EL (cell line): ENCODE data around the gene NMNAT3.

Experiments used
- DNase-seq: peaks from one replicate; pipeline ENCODE4 v3.0.0-alpha.2; 2016

The NMNAT3 gene

DNA sequence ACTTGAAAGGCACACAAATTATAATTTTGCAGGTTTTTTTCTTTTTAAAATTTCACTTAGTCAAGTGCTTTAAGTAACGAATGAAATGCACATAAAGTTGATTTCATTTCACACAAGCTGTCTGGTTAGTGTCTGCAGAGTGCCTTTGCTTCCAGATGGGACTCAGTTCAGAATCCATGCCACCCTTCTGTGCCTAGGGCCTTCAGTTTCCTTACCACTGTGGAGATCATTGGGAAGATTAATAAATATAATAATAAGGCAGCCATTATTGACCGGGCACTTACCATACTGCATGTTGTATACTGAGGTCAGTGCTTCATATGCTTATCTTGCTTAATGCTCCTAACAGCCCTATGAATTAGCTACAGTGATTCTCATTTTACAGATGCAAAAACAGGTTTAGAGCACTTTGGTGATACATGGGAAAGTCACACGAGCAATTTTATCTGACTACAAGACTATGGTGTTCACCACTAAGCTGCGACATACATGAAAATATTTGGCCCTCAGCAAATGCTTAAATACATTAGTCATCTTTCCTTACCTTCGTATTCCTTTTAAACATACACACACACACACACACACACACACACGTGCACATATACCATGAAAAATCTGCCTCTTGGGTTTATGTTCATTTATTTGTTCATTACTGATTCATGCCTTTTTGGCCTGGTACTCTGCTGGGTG lies 3.1 kb downstream of the NMNAT3 start:
- DNase-seq = no peak

DNA sequence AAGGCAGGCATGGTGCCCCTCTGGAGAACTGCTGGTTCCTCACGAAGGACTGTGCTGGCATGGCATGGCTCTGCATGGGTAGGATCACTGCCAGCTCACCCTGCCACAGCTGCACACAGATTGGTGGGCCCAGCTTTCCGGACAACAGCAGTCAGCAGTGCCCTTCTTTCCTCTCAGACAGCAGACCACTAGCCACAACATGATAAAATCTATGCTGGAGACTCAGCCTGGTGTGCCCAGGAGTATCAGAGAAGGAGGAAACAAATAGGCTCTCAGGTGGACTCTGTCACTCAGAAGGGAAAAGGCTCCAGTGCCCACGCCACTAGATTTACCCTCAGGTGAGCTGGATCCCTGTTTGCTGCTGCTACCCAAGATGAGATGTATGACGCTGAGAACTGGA lies 4.9 kb downstream of the NMNAT3 start:
- no peak for DNase-seq

DNA sequence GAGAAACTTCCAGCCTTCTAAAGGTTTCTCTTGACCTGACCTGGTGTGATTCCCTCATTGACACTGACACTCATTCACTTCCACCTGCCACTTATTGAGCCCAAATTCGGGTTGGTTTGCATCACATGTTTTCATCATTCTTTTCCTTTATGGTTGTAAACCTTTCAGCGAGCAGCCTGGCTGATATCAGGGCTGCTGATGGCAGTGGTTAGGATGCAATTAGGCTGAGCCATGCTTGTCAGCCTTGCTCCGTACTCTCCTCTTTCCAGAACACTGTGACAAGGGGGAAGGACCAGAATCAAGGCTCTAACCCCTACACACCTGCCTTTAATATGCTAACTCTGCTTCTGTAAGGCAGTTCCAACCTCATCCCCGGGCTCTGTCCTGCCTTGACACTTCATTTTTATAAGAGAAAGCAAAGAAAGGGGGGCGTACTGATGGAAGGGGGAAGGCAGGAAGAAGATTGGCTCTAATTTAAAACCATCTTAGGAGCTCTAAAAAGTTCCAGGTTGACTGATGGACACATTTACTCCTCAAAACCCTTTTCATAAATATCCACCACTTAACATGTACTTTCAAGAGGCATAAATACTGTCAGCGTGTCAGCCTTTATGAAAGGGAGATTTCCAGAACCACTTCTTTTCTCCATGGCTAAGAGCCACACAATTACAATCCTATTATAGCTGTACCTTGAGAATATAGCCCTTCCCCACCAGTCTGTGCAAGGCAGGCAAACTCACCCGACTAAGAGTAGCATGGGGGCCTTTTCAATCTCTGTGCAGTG lies 5.7 kb downstream of the NMNAT3 start:
- DNase-seq = no peak

DNA sequence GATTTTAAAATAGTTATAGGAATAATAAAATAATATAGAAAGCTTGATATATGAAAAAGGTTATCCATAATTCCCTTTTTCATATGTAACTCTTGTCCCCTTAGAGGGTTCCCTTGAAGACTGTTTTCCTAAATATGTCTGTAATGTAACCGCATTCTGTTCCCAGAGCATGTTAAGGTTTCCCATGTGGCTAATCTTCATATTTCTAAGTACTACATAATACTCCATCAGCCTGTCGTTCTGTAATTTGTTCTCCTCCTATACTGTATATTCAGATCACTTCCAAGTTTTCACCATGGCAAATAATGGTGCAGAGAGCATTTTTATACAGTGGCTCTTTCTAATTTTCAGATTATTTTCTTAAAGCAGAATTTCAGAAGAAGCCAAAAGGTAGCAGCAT lies 6.7 kb downstream of the NMNAT3 start:
- no peak for DNase-seq

DNA sequence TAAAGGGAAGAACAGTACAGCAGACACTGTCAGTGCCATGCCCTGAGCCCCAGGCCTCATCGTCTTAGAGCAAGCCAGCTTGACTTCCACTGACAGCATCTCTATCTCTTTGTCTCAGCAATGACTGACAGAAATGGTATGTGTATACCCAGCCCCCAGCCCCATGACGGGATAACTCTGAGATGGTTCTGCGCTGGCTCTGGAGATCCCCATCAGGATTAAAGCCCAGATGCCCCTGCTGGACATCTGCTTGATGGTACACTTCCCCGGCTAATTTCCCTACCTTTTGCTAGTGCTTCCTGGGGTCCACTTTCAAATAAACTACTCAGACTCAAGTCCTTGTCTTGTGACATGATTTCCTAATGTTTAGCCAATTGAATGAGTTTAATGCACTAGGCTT lies 7.6 kb downstream of the NMNAT3 start:
- no peak for DNase-seq

DNA sequence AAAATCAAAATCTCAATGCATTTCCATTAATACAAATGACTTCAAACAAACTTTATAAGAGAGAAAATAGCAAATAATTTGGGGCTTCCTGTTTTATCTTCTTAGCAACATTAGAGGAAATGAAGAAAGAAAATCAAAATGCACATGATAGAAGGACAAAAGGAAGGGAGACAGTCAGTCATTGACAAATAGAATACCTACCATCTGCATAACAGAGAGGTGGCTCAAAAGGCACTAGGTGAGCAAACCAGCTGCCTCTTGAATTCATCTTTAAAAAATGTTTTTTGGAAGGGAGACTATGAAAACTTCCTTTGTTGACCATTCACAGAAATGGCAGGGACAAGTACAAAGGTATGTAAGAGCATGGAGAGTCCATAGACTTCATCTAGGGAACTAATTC lies 9.4 kb downstream of the NMNAT3 start:
- no peak for DNase-seq

DNA sequence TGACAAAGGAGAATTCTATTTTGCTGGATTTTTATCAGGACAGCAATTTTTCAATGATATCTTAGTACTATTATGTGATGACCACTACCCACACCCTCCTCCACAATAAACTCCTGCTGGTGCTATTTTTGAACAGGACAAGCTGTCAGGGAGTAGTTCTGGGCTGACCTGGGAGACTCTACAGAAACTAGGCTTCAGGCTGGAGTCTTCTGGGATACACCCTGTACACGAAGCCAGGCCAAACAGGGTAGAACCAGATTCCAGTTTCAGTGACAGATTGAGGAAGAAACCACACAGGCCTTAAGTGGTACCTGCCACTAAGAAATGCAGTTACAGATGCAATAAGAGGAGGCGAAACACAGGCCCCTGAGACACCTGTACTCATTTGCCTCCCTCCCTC lies 12.8 kb downstream of the NMNAT3 start:
- DNase-seq = no peak

DNA sequence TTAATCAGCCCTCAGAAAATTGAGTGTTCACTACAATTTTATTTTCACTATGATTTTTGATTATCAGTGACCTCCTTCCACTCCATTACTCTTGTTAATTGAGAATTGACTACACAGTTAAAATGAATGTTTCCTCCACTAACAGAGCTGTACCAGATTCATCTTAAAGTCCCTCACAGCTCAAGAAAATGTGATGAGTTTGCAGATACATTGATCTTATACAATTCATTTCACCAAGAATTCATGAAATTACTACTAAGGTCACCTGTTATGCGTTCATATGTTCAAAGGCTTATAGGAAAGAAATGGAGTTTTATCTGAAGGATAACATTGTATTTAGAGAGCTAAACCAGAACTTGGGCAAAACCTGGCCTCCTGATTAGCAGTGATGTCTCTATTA lies 17.5 kb downstream of the NMNAT3 start:
- no peak for DNase-seq

DNA sequence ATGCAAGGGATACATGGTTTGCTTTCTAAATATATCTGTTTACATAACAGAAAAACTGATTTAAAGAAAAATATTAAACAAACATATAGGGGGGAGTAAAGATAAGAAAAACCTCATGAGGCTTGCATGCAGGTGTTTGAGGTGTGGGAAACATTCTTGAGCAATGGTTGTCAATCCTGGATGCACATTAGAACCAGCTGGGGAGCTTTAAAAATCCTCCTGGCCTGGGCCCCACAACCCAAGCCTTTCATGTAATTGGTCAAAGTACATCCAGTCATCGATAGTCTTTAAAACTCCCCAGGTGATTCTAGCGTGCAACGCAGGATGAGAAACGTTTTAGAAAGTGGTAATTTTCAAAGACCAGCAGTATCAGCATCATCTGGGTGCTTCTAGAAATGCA lies 18.3 kb downstream of the NMNAT3 start:
- DNase-seq = no peak

DNA sequence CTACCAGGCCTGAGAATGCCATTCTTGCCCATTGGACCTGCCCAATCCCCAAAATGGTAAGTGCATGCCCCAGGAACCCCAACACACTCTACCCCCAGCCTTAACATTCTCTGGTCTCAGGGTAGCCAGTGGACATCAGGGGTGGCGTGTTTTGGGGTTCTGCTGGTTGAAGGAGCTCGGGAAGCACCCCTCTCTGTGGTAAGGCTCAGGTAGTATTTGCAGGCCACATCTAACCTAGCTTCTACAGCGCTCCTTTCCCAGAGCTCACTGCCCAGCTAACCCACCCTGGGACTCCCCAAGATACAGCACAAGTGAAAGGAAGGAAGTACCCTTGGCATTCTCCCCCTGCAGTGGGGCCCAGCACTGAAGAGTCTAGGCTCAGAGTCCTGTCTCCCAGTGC lies 19.8 kb downstream of the NMNAT3 start:
- DNase-seq = no peak

DNA sequence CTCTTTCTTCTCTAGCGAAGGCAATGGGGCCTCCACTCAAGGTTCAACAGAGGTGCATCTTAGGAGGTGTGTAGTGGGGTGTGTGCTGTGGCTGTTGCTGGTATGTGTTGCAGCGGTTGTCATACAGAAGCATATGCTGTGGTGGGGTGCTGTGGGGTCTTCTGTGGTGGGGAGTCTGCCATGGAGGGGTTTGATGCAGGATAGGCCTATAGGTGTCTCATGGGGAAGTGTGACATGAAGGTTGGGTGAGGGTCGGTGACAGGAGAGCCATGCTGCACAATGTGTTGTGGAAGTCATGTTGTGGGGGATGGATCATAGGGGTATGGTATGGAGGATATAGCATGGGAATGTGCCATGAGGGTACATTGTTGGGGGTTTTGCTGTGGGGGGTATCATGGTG lies 20.3 kb downstream of the NMNAT3 start:
- DNase-seq = no peak

DNA sequence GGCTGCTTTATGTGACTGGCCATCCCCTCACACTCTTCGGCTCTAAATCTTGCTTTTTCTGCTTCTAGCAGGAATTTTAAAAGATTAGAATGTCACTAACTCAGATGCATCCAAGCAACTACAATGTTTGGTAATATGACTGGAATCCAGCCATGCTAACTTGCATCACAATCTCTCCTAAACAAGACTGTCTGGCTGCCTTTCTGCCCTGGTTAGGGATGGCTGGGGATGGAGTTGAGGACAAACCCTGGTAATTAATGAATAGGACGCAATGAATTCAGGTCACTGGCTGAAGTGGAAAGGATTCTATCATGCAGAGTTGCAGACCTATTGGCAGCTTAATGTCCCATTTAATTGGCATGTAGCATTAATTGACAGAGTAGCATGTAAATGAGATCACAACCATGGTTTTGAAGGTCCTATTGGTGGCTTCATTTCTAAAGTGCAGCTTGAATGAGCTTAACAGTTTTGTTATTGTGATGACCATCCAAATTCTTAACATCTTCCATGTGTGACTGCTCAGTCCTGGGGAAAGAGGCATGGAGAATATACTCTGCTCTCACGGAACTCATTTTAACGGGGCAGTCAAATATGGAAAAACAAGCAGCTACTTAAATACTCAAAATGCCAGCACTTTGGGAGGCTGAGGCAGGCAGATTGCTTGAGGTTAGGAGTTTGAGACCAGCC lies 21.7 kb downstream of the NMNAT3 start:
- no peak for DNase-seq

DNA sequence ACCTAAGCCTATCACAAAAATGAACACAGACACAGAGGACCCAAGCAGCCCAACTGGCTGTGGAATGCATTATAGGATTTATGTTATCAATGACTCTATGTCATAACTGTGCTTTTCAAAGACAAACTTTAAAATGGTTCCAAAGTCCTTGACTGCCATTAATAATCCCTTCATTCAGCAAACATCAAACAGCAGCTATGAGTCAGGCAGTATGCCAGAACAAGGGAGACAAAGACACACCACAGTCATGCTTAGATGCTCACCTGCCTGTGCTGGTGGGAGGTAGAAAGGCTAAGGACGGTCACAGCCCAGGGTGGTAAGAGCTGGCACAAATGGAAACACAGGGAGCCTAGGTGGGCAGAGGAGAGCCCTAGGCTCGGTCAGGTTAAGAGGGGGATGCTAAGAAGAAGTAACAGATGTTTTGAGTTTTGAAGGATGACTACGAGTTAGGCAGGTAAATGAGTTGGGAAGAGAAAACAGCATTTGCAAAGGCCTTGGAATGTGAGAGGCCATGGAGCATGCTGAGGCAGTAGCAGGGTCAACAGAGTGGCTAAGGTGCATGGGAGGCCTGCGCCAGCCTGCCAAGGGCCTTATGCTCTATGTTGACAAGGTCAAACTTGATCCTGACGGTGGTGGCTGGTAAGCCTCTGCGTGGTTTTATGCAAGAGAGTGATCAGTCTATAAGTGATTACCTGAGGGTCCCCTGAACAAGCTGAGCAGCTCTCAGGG lies 23.0 kb downstream of the NMNAT3 start:
- DNase-seq = no peak

DNA sequence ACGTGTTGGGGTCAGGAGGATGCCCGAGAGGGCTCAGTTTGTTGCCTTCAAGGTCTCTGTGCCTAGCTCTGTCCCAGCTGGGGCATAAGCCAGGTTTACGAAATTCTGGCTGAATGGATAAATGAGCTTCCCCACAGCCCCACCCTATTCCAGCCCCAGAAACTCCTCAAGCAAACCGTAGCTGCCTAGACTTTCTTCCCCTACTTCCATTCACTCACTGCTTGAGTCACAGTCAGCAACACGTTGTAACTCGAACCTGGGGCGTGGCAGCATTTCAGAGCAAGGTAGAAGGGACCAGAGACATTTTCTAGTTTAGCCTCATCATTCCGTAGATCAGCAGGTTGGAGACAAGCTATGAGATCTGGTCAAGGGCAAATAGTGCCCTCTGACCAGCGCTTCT lies 24.2 kb downstream of the NMNAT3 start:
- no peak for DNase-seq

DNA sequence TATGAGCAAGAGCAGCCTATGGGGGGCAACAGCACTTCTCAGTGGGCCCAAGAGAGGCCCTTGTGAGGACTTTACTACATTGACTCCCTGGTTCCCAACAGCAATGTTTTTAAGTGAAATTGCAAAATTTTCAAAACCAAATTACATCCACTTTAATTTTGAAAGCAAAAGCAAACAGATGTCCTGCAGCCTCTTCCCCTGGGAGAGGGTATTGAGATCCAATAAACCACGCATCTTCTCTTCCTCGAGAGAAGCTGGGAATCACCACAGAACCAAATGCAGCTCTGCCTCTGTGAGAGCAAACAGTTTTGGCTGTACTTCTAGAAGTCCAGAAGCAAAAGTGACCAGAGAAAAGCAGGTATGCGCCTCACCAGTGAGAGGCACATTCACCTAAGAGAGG lies 25.2 kb downstream of the NMNAT3 start:
- no peak for DNase-seq

DNA sequence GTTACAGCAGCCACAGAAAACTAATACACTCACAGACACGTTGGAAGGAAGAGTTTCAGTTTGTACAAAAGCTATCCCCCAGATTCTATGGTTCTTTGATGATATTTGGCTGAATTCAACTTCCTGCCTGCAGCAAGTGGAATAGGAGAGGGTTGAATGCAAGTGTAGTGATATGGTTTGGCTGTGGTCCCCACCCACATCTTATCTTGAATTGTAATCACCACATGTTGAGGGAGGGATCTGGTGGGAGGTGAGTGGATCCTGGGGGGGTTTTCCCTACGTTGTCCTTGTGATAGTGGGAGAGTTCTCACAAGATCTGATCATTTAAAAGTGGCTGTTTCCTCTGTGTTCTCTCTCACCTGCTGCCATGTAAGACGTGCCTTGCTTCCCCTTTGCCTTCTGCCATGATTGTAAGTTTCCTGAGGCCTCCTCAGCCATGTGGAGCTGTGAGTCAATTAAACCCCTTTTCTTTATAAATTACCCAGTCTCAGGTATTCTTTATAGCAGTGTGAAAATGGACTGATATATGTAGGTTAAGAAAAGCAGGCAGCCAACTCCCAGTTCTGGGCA lies 29.8 kb downstream of the NMNAT3 start:
- DNase-seq = no peak

DNA sequence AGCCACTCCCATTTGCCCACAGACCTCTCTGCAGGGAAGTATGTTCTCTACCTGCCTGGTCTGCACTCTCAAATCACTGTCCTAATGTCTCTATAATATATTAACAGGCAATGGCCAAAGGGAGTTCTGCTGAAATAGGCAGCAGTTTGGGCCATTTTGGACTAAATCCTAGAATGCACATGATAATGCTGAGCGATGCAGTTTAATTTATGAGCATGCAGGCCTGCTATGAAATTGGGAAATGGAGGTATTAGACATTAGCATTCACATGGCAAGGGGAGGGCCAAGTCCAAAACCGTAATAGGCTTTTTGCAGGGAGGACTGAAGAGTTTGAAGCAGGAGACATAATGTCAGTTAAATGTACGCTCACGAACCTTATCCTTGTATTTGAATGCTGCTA lies 31.3 kb downstream of the NMNAT3 start:
- no peak for DNase-seq

DNA sequence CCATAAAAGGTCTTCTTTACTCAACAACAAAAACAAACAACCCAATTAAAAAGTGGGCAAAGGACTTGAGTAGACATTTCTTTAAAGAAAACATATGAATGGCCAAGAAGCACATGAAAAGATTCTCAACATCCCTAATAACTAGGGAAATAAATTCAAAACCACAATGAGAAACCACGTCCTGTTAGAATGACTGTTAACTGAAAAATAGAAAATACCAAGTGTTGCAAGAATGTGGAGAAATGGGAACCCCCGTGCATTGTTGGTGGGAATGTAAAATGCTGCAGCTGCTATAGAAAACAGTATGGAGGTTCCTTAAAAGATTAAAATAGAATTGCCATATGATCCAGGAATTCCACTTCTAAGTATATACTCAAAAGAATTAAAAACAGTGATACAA lies 34.8 kb downstream of the NMNAT3 start:
- DNase-seq = no peak

DNA sequence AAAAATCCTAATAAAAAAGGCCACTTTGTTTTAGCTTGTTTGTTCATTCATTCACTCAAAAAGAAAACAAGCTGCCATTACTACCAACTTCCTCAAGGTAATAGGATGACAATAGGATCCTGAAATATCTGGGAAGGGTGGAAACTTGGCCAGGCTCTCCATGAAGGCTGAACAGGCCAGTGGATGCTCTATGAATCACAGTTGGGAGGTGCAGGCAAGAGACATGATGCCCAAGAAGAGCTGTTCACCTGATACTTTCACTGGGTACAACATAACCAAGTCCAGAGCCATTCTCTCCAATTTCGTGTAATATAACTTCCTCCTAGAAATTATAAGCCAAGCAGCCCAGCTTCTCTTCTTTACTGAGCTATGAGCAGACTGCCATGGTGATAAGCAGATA lies 37.3 kb downstream of the NMNAT3 start:
- no peak for DNase-seq

DNA sequence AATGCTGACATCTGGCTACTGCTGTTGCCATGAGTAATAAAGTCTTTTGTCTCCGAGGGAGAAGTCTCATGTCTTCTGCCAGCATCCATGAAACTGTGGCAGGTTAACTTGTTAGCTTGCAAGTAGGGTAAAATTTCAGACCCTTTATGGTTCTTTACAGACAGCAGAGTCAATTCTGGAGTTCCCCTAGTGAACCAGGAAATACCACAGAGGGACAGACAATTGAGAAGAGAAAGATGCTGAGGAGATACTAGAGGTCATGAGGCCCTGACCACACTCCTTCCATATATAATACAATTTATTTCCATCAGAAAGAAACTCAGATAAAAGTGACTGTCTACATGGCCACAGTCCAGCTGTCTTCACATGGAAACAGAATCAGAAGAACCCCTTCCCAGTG lies 38.1 kb downstream of the NMNAT3 start:
- no peak for DNase-seq

DNA sequence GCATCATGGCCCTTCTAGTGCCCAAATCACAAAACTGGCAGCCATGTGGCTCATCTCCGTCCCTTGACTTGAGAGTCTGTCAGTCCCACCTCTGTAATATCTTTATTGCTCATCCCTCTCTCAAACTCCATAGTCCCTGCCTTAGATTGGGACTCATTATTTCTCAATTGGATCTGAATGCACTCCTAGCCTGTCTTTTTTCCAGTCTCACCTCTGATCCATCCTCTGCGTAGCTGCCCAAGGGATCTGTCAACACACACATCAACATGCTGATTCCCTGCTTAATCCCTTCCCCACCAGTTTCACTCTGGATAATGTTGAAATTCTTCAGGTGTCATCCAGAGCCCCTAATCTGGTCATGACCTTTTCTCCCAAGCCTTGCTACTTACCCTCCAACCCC lies 39.3 kb downstream of the NMNAT3 start:
- no peak for DNase-seq

DNA sequence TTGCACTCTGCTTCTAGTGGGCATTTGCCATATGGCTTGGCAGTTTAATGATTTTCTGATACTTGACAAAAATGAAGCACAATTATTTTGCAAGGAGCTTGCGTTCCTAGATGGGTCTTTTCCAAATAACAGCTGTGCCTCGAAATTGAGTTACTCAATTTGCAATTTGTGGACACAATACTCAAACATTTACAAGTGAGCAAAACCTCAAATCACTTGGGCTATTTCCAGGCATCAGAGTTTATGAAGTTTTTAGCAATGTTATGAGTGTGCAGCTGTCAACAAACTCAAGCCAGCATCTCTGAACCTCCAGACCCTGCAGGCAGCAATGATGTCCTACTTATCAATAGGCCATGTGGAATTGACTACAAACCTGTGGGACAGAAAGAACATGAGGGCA lies 41.3 kb downstream of the NMNAT3 start:
- DNase-seq = no peak

DNA sequence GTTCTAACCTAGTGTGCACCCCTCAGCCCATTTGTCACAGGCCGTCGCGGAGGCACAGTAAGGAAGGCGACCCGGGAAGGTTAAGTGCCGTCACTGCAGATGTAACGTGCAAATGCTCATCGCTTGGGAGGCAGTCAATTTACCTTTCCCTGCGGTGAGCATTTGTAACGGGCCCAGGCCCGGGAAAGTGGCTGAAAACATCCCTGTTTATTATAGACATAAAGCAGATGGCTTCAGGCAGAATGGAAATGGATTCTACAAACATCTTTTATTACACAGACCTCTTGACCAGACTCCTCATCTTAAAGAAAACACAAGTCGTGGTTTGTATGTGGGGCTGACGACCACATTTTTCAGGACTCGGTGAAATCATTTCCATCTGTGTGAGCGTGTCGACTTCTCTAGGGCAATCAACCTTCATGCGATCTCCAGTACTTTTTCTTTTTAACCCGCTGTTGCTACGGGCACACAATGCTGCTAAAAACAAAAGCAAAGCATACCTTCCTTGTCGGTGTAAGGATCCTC lies 43.6 kb downstream of the NMNAT3 start:
- DNase-seq = no peak
